IMR-90 (cell line): ENCODE data around the gene SH3RF1. TPM values are rescaled to one million over a fixed set of nuclear protein-coding genes. Genes with fewer than 3 reads are reported as not detected.

Experiments used
- ATAC-seq: fragments of 200-7000 bp; cut with Tn5 transposase; 2 replicates; pipeline ENCODE4 v1.9.1; 2020; ENCODE audit warnings: low read depth, mild to moderate bottlenecking, moderate library complexity
- BruUV-seq: library from RNA; stranded (reverse); fragments of 400-500 nt; replicated peaks from 2 replicates; lab custom pipeline; 2021; lab: Mats Ljungman, UMichigan
- CTCF ChIA-PET: fragments of 300-600 bp; formaldehyde crosslinking; extraction: SDS; loops from one replicate; lab custom pipeline; 2021; ENCODE audit warnings: antibody characterized with exemption; lab: Yijun Ruan, JAX
- POLR2A ChIA-PET: fragments of 300-600 bp; sonication (Branson Sonifier 250); formaldehyde crosslinking; loops from one replicate; lab custom pipeline; 2022; ENCODE audit warnings: antibody characterized with exemption; ENCODE audit not compliant: unreplicated experiment; lab: Charles Lee
- DNase-seq: peaks from one replicate; pipeline ENCODE4 v3.0.0; 2013
- H2AFZ ChIP-seq: replicated peaks from 2 replicates; pipeline ENCODE3; 2013; ENCODE audit warnings: low read length, mild to moderate bottlenecking; ENCODE audit not compliant: poor library complexity
- H2AK5ac ChIP-seq: 2 replicates; pipeline ENCODE4 v1.6.1; 2013; ENCODE audit warnings: low read depth, low read length, inconsistent platforms
- H2AK9ac ChIP-seq: replicated peaks from 2 replicates; pipeline ENCODE3; 2013; ENCODE audit warnings: mild to moderate bottlenecking, low read depth, low read length, moderate library complexity; ENCODE audit not compliant: poor library complexity
- H2BK120ac ChIP-seq: 2 replicates; pipeline ENCODE4 v1.6.1; 2013; ENCODE audit warnings: low read depth, low read length, inconsistent platforms
- H2BK15ac ChIP-seq: 3 replicates; pipeline ENCODE4 v1.6.1; 2013; ENCODE audit warnings: low read depth, low read length, inconsistent platforms
- H2BK20ac ChIP-seq: 2 replicates; pipeline ENCODE4 v1.6.1; 2013; ENCODE audit warnings: low read depth, mild to moderate bottlenecking, inconsistent platforms, low read length, moderate library complexity
- H2BK5ac ChIP-seq: 2 replicates; pipeline ENCODE4 v1.6.1; 2013; ENCODE audit warnings: mild to moderate bottlenecking, low read depth, low read length, inconsistent platforms; ENCODE audit not compliant: poor library complexity, severe bottlenecking
- H3K14ac ChIP-seq: replicated peaks from 2 replicates; pipeline ENCODE4 v1.6.1; 2013; ENCODE audit warnings: low read depth, low read length, inconsistent platforms
- H3K18ac ChIP-seq: 2 replicates; pipeline ENCODE4 v1.6.1; 2013; ENCODE audit warnings: low read depth, low read length, control low read depth
- H3K23ac ChIP-seq: 2 replicates; pipeline ENCODE4 v1.6.1; 2013; ENCODE audit warnings: low read depth, low read length, inconsistent platforms
- H3K27ac ChIP-seq: 2 replicates; pipeline ENCODE4 v1.5.1; 2013; ENCODE audit warnings: mild to moderate bottlenecking, control low read depth, low read length; ENCODE audit not compliant: insufficient read depth
- H3K27me3 ChIP-seq: 2 replicates; pipeline ENCODE4 v1.6.1; 2013; ENCODE audit warnings: low read length; ENCODE audit not compliant: control insufficient read depth, insufficient read depth
- H3K36me3 ChIP-seq: 2 replicates; pipeline ENCODE4 v1.6.1; 2013; ENCODE audit warnings: low read length, mixed read lengths; ENCODE audit not compliant: control insufficient read depth, insufficient read depth
- H3K4ac ChIP-seq: 2 replicates; pipeline ENCODE4 v1.6.1; 2013; ENCODE audit warnings: low read depth, low read length, inconsistent platforms
- H3K4me1 ChIP-seq: 2 replicates; pipeline ENCODE4 v1.6.1; 2013; ENCODE audit warnings: low read length, mixed read lengths; ENCODE audit not compliant: control insufficient read depth, insufficient read depth
- H3K4me2 ChIP-seq: 2 replicates; pipeline ENCODE4 v1.6.1; 2013; ENCODE audit warnings: low read depth, mild to moderate bottlenecking, control low read depth, low read length, moderate library complexity
- H3K4me3 ChIP-seq: 2 replicates; pipeline ENCODE4 v1.5.1; 2013; ENCODE audit warnings: low read depth, mild to moderate bottlenecking, control low read depth, low read length, moderate library complexity; ENCODE audit not compliant: insufficient read depth
- H3K56ac ChIP-seq: 2 replicates; pipeline ENCODE4 v1.6.1; 2013; ENCODE audit warnings: low read length, inconsistent platforms; ENCODE audit not compliant: insufficient read depth; ENCODE audit errors: extremely low read depth
- H3K79me1 ChIP-seq, 2 experiments: 2 replicates each; pipeline ENCODE4 v1.6.1; 2013; ENCODE audit warnings: low read length in 2 of 2, inconsistent platforms in 1 of 2, low read depth in 1 of 2
- H3K9ac ChIP-seq: 2 replicates; pipeline ENCODE4 v1.6.1; 2013; ENCODE audit warnings: low read depth, low read length, control low read depth
- H3K9me1 ChIP-seq: 2 replicates; pipeline ENCODE4 v1.6.1; 2013; ENCODE audit warnings: low read length, inconsistent platforms; ENCODE audit not compliant: insufficient read depth
- H3K9me3 ChIP-seq: 2 replicates; pipeline ENCODE4 v1.6.1; 2013; ENCODE audit warnings: low read length; ENCODE audit not compliant: control insufficient read depth, insufficient read depth
- H4K20me1 ChIP-seq: 2 replicates; pipeline ENCODE4 v1.6.1; 2013; ENCODE audit warnings: low read length, inconsistent platforms; ENCODE audit not compliant: insufficient read depth
- H4K5ac ChIP-seq: 2 replicates; pipeline ENCODE4 v1.6.1; 2013; ENCODE audit warnings: mild to moderate bottlenecking, low read depth, low read length, control low read depth
- H4K8ac ChIP-seq, 2 experiments: 2 replicates each; pipeline ENCODE4 v1.6.1; 2013; ENCODE audit warnings: low read depth in 2 of 2, low read length in 2 of 2, control low read depth in 1 of 2, inconsistent platforms in 1 of 2
- H4K91ac ChIP-seq: 2 replicates; pipeline ENCODE4 v1.6.1; 2013; ENCODE audit warnings: low read depth, low read length, inconsistent platforms; ENCODE audit not compliant: insufficient read depth
- BHLHE40 ChIP-seq: fragments of 150-350 bp; IDR thresholded peaks from 2 replicates; pipeline ENCODE4 v1.6.1; 2016; ENCODE audit warnings: mild to moderate bottlenecking, low read depth, low read length
- CEBPB ChIP-seq: IDR thresholded peaks from 2 replicates; pipeline ENCODE4 v1.6.1; 2012; ENCODE audit warnings: low read depth, low read length, improper control_type of control experiment
- MAFK ChIP-seq: IDR thresholded peaks from 2 replicates; pipeline ENCODE4 v1.6.1; 2012; ENCODE audit warnings: low read depth, low read length, improper control_type of control experiment
- NFE2L2 ChIP-seq: fragments of 150-350 bp; IDR thresholded peaks from 2 replicates; pipeline ENCODE4 v1.6.1; 2016; ENCODE audit warnings: low read depth, mild to moderate bottlenecking, low read length
- POLR2A ChIP-seq: IDR thresholded peaks from 2 replicates; pipeline ENCODE4 v1.6.1; 2012; ENCODE audit warnings: mild to moderate bottlenecking, low read depth, low read length
- RCOR1 ChIP-seq: IDR thresholded peaks from 2 replicates; pipeline ENCODE4 v1.6.1; 2012; ENCODE audit warnings: mild to moderate bottlenecking, low read length, improper control_type of control experiment; ENCODE audit not compliant: insufficient replicate concordance
- RFX5 ChIP-seq: IDR thresholded peaks from 2 replicates; pipeline ENCODE4 v1.8.0; 2012; ENCODE audit warnings: low read depth, mild to moderate bottlenecking, low read length, moderate library complexity
- WGBS, 2 experiments: methylation state at CpG; one replicate each; pipeline versions ENCODE4 v1.1.5 to v1.1.7; 2013; ENCODE audit warnings: missing lambda C conversion rate in 2 of 2; ENCODE audit not compliant: insufficient read length in 1 of 2; ENCODE audit errors: extremely low coverage in 2 of 2; 5-methylcytosine and 5-hydroxymethylcytosine counted together
- dilution Hi-C: fragments of 300-500 bp; cut with HindIII; formaldehyde crosslinking; loops from one replicate; pipeline ENCODE4 v1.14.3; 2018; ENCODE audit warnings: low sequenced_read_pairs; ENCODE audit not compliant: unreplicated experiment
- in situ Hi-C: fragments of 300-500 bp; cut with MboI; formaldehyde crosslinking; loops from 3 replicates; pipeline ENCODE4 v1.14.3; 2019; ENCODE audit warnings: low sequenced_read_pairs, inconsistent platforms, mixed read lengths
- intact Hi-C: fragments of 100-400 bp; cut with micrococcal nuclease; formaldehyde crosslinking; loops from 2 replicates; pipeline ENCODE4 v1.10.0; 2022
- polyA plus RNA-seq, 3 experiments: library from polyadenylated mRNA; depleted of rRNA; stranded (reverse); fragments of >200 nt; gene quantifications; 2 replicates each; pipeline ENCODE4 v1.2.3, GENCODE V29; 2012; ENCODE audit warnings: low replicate concordance in 1 of 3
- total RNA-seq: library from RNA; depleted of rRNA; stranded (reverse); fragments of >200 nt; gene quantifications from 2 replicates; pipeline ENCODE4 v1.2.3, GENCODE V29; 2012
- TF ChIP-seq, protein P1 (sequence below): conservative IDR thresholded peaks from 2 replicates; pipeline ENCODE4 v1.5.1; 2012; ENCODE audit warnings: mild to moderate bottlenecking, low read depth, low read length, improper control_type of control experiment
- TF ChIP-seq, protein P2 (sequence below): fragments of 150-350 bp; IDR thresholded peaks from 2 replicates; pipeline ENCODE4 v1.6.1; 2017; ENCODE audit warnings: mild to moderate bottlenecking, antibody characterized with exemption, low read length, low read depth

Gene SH3RF1
- total and polyA plus RNA-seq, 2 of the 4 experiments (the other 2 are of a cell fraction) = 22.0 to 29.8 TPM

DNA sequence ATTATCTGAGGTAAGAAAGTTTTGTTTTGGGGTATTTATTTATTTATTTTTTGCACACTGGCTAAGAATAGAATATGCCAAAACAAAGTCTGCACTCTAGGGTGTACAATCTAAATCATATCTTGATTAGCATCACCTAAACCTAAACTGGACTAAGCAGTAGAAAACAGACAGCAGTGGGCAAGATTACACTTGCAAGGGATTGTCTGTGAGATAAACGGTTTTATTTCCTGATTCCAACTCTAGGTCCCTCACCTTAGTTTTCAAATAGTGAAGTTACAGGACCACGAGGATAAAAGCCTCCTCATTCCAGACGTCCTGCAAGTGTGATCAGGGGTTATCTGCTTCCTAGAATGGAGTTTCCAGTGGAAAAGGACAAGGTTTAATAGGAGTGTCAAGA, 86.1 kb downstream of the SH3RF1 start:
- ATAC-seq = no peak
- in situ Hi-C loops = no loop called here
- no peaks in the 10 kb centered on the region for H3K27me3 ChIP-seq

More for the DNA sequence above, 86.1 kb downstream of the SH3RF1 start:
- no CpG with 5 or more reads among the region's 3 CpGs for WGBS, 2 experiments
- Histone ChIP-seq H3K9me3 (no peaks in the 10 kb centered on the region), H3K23ac (no peak overlapping the region), H3K4me1 (peaks cover 18% of the 10 kb centered on the region), H2AK5ac (no peak overlapping the region), H4K5ac (no peak overlapping the region), H3K14ac (no peak overlapping the region), H2BK20ac (no peak overlapping the region), H3K79me1 (peaks cover 26 to 73% of the 10 kb centered on the region in 2 experiments; a peak in 3 of 4 replicates), H2BK15ac (no peak overlapping the region), H3K4me2 (no peak overlapping the region), H3K18ac (no peak overlapping the region), H3K27ac (no peak overlapping the region), H3K4me3 (no peak overlapping the region), H3K4ac (no peak overlapping the region), H2BK120ac (no peak overlapping the region), H4K8ac (no peak overlapping the region), H4K20me1 (peaks cover 57% of the 10 kb centered on the region), H2AFZ (no peak overlapping the region), H2BK5ac (no peak overlapping the region), H4K91ac (no peak overlapping the region), H3K56ac (no peak overlapping the region), H3K9me1 (peaks cover 16% of the 10 kb centered on the region), H2AK9ac (no peak overlapping the region), H3K9ac (no peak overlapping the region), H3K36me3 (no peaks in the 10 kb centered on the region)
- no TSS peak for BruUV-seq
- dilution Hi-C loops = no loop called here
- intact Hi-C loops = no loop called here
- no peak for DNase-seq
- ChIA-PET POLR2A (no interaction called here), CTCF (interaction anchor here (0.6 kb wide), 1 partner anchor 22 kb away, joined by 4 read pairs; no protein-coding TSS in a partner anchor)
- TF ChIP-seq, protein P1, sequence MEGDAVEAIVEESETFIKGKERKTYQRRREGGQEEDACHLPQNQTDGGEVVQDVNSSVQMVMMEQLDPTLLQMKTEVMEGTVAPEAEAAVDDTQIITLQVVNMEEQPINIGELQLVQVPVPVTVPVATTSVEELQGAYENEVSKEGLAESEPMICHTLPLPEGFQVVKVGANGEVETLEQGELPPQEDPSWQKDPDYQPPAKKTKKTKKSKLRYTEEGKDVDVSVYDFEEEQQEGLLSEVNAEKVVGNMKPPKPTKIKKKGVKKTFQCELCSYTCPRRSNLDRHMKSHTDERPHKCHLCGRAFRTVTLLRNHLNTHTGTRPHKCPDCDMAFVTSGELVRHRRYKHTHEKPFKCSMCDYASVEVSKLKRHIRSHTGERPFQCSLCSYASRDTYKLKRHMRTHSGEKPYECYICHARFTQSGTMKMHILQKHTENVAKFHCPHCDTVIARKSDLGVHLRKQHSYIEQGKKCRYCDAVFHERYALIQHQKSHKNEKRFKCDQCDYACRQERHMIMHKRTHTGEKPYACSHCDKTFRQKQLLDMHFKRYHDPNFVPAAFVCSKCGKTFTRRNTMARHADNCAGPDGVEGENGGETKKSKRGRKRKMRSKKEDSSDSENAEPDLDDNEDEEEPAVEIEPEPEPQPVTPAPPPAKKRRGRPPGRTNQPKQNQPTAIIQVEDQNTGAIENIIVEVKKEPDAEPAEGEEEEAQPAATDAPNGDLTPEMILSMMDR = no peak
- no peak for TF ChIP-seq NFE2L2
- no peak for TF ChIP-seq MAFK
- TF ChIP-seq RFX5 = no peak
- TF ChIP-seq, protein P2, sequence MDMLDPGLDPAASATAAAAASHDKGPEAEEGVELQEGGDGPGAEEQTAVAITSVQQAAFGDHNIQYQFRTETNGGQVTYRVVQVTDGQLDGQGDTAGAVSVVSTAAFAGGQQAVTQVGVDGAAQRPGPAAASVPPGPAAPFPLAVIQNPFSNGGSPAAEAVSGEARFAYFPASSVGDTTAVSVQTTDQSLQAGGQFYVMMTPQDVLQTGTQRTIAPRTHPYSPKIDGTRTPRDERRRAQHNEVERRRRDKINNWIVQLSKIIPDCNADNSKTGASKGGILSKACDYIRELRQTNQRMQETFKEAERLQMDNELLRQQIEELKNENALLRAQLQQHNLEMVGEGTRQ = no peak
- TF ChIP-seq POLR2A = no peak
- TF ChIP-seq RCOR1 = no peak
- no peak for TF ChIP-seq CEBPB
- TF ChIP-seq BHLHE40 = no peak
